Ishikawa (cell line): ENCODE results near the gene HOXA9.

Experiments used
- CREB1 ChIP-seq: IDR thresholded peaks from 2 replicates; pipeline ENCODE4 v1.6.1; 2012; ENCODE audit warnings: low read depth
- EGR1 ChIP-seq: IDR thresholded peaks from 2 replicates; pipeline ENCODE4 v1.6.1; 2012
- EP300 ChIP-seq: IDR thresholded peaks from 2 replicates; pipeline ENCODE4 v1.6.1; 2012; ENCODE audit warnings: borderline replicate concordance
- FOXM1 ChIP-seq: IDR thresholded peaks from 2 replicates; pipeline ENCODE4 v1.6.1; 2012; ENCODE audit warnings: low read depth, borderline replicate concordance
- REST ChIP-seq: IDR thresholded peaks from 2 replicates; pipeline ENCODE4 v1.6.1; 2012; ENCODE audit warnings: low read depth, mild to moderate bottlenecking
- TAF1 ChIP-seq: IDR thresholded peaks from 2 replicates; pipeline ENCODE4 v1.6.1; 2012; ENCODE audit warnings: low read depth, mild to moderate bottlenecking
- TCF12 ChIP-seq: IDR thresholded peaks from 2 replicates; pipeline ENCODE4 v1.6.1; 2012; ENCODE audit warnings: low read depth
- TEAD4 ChIP-seq: IDR thresholded peaks from 2 replicates; pipeline ENCODE4 v1.6.1; 2012
- YY1 ChIP-seq: IDR thresholded peaks from 2 replicates; pipeline ENCODE4 v1.6.1; 2012; ENCODE audit warnings: low read depth

DNA sequence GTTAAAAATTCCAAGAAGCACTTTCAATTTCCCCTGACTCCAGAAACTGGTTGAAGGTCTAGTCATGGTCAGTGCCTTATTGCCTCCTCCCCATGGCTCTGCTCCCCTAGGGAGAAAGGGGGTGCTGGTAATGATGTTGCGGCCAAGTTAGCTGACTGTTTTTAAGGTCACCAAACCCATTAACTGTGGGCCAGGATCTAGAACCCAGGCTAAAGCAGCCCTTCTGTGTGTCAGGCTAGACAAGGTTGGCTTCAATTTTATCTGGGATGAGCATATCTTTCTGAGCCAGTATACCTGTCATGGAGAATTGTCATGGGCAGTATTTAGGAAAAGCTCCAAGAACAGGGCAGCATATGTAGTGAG, 45.7 kb upstream of the HOXA9 start:
- no peak for TF ChIP-seq TAF1
- no peak for TF ChIP-seq FOXM1
- TF ChIP-seq CREB1 = no peak
- TF ChIP-seq TCF12 = no peak
- no peak for TF ChIP-seq YY1
- no peak for TF ChIP-seq REST
- no peak for TF ChIP-seq EP300
- TF ChIP-seq EGR1 = no peak
- TF ChIP-seq TEAD4 = no peak
